Transverse colon (tissue), 4 donors: ENCODE data around the gene AARS1.

Experiments
- CTCF ChIP-seq, 5 experiments: fragments of 200-600 bp in 3 of 5; fragments of 450-650 bp in 2 of 5; sonication (generic) in 3 of 5; IDR thresholded peaks; 1 replicate in 2 of 5; 2 replicates in 3 of 5; pipeline ENCODE4 v1.5.1; 2016 to 2017; ENCODE audit warnings: antibody characterized with exemption in 5 of 5, inconsistent platforms in 3 of 5, mild to moderate bottlenecking in 2 of 5, moderate library complexity in 1 of 5
- EP300 ChIP-seq: sonication (generic); formaldehyde crosslinking; IDR thresholded peaks from one replicate; pipeline ENCODE4 v1.6.1; 2017; ENCODE audit warnings: antibody characterized with exemption, low read depth
- POLR2A ChIP-seq: fragments of 450-650 bp; IDR thresholded peaks from one replicate; pipeline ENCODE4 v1.6.1; 2016; ENCODE audit warnings: antibody characterized with exemption, mild to moderate bottlenecking, moderate library complexity
- POLR2AphosphoS5 ChIP-seq, 3 donors: sonication (generic); formaldehyde crosslinking; IDR thresholded peaks; one replicate each; pipeline ENCODE4 v1.6.1; 2016; ENCODE audit warnings: antibody characterized with exemption in 3 of 3

- no peak for TF ChIP-seq EP300
- TF ChIP-seq CTCF (IDR thresholded peaks at IDR 0.05), result no peak
- TF ChIP-seq POLR2AphosphoS5 (IDR thresholded peaks at IDR 0.05), result no peak
- no peak for TF ChIP-seq POLR2A
Measured at GRCh38 chr16:70320121-70320520, 30.8 kb upstream of the AARS1 start.
